GM19193 (cell line): ENCODE measurements around the gene OR8K3.

Source experiments
- POLR2A ChIP-seq: IDR thresholded peaks from 4 replicates; pipeline ENCODE4 v1.6.1; 2011; ENCODE audit not compliant: insufficient read depth, insufficient read length; ENCODE audit errors: extremely low read depth

Gene OR8K3

DNA sequence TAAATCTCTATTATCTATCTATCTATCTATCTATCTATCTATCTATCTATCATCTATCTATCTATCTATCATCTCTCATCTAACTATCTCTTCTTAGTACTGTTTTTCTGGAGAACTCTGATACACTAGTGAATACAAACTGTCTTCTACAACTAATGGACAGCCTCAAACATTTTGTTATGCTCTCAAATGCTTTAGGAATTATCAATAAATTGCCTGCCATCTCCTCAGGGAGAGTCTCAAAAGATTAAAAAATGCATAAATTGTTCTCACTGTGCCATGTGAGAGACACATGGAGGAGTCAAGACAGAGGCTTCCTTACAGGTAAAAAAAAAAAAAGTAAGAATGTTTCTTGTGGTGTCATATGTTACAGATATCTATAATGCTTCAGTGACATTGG is at the start of gene OR8K3:
TSS of gene OR8K3 (plus strand) at position 301 of the 400 bp plus-strand sequence. CDS start 3,163 bp downstream, outside the sequence.
- TF ChIP-seq POLR2A: no peak

DNA sequence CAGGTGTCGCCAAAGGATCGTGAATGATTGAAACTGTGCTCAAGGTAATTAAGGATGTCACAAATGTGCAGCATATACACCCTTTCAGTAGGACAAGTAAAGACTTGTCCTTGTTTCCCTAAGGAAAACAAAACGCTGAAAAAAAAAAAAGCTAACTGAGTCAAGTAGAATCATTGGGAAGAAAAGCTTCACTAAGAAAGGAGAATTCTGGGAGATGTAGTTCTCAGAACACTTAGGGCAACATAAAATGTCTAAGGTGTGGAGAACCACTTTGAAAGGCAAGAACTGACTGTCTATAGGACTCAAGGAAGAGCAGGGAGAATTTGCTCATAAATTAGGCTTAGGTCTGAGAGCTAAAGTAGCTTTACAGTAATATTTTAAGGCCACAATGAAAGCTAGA is 43.9 kb upstream of the OR8K3 start:
- no peak for TF ChIP-seq POLR2A

GRCh38 chr11:56273854-56274253 is 41.1 kb upstream of the OR8K3 start, which contains the start of gene OR5T1:
OR5T1 (plus strand) TSS chr11:56274154; CDS start chr11:56275639, 1,485 bp downstream.
- TF ChIP-seq POLR2A: no peak

- no peak for TF ChIP-seq POLR2A
Measured at GRCh38 chr11:56292154-56292553, 22.8 kb upstream of the OR8K3 start, which contains the start of gene OR8H1. OR8H1 (minus strand) TSS chr11:56292254; CDS start chr11:56291062, 1,192 bp downstream.

DNA sequence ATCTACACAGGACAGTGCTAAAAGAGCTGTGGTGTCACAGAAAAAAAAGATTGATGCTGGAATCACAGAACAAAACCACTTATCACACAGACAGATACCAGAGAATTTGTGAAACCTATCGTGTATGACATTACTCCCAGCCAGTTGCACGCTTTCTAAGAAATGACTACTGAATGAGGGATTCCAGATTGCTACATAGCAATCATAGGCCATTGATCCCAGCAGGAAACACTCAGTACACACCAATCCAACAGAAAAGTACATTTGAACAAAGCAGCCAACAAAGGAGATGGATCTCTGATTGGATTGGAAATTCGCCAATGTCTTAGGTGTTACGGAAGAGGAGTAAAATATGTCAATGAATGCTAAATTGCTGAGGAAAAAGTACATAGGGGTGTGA is 18.0 kb upstream of the OR8K3 start:
- no peak for TF ChIP-seq POLR2A

DNA sequence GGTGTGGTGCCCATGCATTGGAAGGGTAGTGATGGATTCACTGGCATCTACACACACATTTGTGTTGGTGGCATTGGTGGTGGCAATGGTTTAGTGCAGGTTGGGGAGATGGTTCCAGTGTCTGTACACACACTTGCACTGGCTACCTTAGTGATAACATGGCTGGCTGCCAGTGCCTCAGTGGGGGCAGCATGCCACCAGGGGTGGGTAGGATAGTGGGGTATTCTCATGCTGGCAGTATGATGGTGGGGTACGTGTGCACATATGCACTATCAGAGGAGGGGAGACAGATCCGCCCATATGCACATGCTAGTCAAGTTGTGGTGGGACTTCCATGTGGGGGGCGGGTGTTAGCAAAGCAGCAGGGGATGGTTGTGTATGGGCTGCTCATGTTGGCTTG is 7.1 kb upstream of the OR8K3 start:
- no peak for TF ChIP-seq POLR2A

DNA sequence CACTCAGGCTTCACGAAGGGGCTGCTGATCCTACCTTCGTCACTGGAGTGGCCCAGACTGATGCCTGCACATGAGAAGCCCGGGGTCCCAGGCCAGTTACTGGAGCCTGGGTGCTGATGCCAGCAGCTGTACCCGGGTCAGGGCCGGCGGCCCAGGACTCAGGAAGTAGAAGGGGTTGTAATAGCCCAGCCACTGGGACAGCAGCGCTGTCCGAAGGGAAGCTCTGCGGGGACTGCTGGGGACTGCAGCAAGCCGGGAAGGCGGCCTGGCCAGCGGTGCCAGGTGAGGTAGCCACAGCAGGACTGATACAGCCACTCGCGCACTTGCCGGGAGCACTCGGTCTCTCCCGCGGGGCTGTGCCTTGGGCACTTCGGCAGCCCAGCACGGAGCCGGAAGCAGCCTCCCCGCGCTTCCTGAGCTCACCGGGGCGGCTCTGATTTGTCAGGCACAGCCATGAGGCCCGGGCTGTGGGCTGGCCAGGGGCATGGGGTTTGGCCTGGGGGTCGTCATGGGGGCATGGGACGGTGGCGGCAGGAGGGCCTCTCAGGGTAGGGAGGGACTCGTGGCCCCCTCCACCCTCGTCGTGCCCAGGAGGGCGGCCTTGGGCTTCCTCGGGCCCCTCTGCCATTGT is 17.0 kb downstream of the OR8K3 start:
- no peak for TF ChIP-seq POLR2A

GRCh38 chr11:56333156-56333555 is 18.2 kb downstream of the OR8K3 start:
- no peak for TF ChIP-seq POLR2A

DNA sequence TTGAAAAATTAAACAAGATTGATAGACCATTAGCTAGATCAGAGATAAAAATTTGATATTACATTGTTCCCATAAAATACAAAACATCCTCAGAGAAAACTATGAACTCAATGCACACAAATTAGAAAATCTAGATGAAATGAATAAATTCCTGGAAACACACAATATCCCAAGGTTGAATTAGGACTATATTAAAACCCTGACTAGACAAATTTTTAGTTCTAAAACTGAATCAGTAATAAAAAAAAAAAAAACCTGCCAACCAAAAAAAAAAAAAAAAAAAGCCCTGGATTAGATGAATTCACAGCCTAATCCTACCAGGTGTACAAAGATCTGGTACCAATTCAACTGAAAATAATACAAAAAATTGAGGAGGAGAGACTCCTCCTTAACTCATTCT is 25.3 kb downstream of the OR8K3 start:
- TF ChIP-seq POLR2A: no peak

DNA sequence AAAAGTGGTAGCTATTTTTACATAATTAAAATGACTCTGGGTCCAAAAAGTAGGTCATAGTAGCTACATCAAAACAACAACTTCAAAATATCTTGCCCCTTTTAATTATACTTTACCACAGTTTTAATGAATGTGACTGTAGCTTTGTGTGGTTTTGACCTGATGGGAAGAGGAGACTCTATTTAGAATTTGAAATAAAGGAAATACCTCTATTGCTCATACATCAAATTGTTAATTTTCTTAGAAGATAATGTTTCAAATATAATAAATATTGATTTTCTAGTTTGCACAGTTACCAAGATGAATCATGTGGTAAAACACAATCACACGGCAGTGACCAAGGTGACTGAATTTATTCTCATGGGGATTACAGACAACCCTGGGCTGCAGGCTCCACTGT is 30.8 kb downstream of the OR8K3 start, which contains the start of gene OR8K1:
TSS of gene OR8K1 (plus strand) at position 301 of the 400 bp plus-strand sequence. CDS start at position 301, 0 bp downstream.
- TF ChIP-seq POLR2A: no peak

DNA sequence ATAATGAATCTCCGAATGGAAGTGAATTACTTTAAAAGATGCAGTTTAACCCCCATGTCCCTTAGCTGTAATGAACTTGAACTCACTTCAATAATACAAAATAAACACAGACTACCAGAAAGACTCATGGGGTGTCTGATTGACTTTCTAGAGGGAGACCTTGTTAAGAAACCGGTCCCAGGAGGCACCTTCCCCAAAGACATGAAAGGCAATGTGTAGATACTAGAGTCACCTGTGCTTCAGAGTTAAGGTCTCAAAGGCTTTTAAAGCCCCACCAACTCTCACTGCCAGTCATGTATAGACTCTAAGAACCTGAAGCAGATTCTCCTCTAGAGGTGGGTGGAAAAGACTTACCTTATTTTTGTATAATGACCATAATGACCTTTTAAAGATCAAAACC is 39.0 kb downstream of the OR8K3 start, which contains the start of gene OR8J1:
TSS of gene OR8J1 (plus strand) at position 301 of the 400 bp plus-strand sequence. CDS start 5,956 bp downstream, outside the sequence.
- TF ChIP-seq POLR2A: no peak
